ENCODE results near the gene B3GNT4. TPM values are rescaled to one million over a fixed set of nuclear protein-coding genes. Genes with fewer than 3 reads are reported as not detected.

B3GNT4 gene
- total and polyA plus RNA-seq, 2 donors (not counting 3 experiments of a cell fraction or from before 2014, with no cell fraction given): 0.11 to 0.31 TPM

GRCh38 chr12:122244565-122245371 is 41.3 kb downstream of the B3GNT4 start:
- no peak for DNase-seq (ENCODE audit: low read depth, low spot score)
- H3K36me3 ChIP-seq (ENCODE audit: control insufficient read depth in 2 of 2, extremely low read depth in 1 of 2, insufficient read depth in 2 of 2, low read length in 2 of 2): peaks cover 0 to 8% of the 10 kb centered on the region in 2 experiments
- TF ChIP-seq MYC (IDR thresholded peaks at IDR 0.05; ENCODE audit: low read depth, low read length) (no peak), CTCF (IDR thresholded peaks at IDR 0.05; ENCODE audit: extremely low read depth in 1 of 2, insufficient read depth in 1 of 2, low read depth in 1 of 2, low read length in 2 of 2) (no peak), FOS (IDR thresholded peaks at IDR 0.05; ENCODE audit: borderline replicate concordance, insufficient read depth, low read length) (no peak), GATA2 (IDR thresholded peaks at IDR 0.05; ENCODE audit: insufficient read depth, insufficient read length, low read depth, low read length) (no peak), EZH2 (IDR thresholded peaks at IDR 0.05; ENCODE audit: borderline replicate concordance, low read depth, low read length, severe bottlenecking) (no peak), POLR2AphosphoS5 (IDR thresholded peaks at IDR 0.05; ENCODE audit: insufficient read depth, low read depth, low read length) (no peak), POLR2A (IDR thresholded peaks at IDR 0.05; ENCODE audit: low read depth, low read length) (no peak), JUN (IDR thresholded peaks at IDR 0.05; ENCODE audit: borderline replicate concordance, insufficient read depth, insufficient read length, low read depth) (no peak)
- TF ChIP-seq, protein P1, sequence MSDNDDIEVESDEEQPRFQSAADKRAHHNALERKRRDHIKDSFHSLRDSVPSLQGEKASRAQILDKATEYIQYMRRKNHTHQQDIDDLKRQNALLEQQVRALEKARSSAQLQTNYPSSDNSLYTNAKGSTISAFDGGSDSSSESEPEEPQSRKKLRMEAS (IDR thresholded peaks at IDR 0.05; ENCODE audit: insufficient read depth, insufficient read length): no peak
- no peaks in the 10 kb centered on the region for H3K27me3 ChIP-seq (ENCODE audit: control insufficient read depth in 2 of 2, insufficient read depth in 2 of 2, low read length in 2 of 2)
- H3K4me1 ChIP-seq (ENCODE audit: control insufficient read depth, extremely low read depth, insufficient read depth, low read length): no peaks in the 10 kb centered on the region
- H3K4me3 ChIP-seq (replicated peaks in 1 of 3; ENCODE audit: insufficient read depth in 1 of 3, low read depth in 1 of 3, low read length in 3 of 3): no peak overlapping the region
- no peaks in the 10 kb centered on the region for H3K9me1 ChIP-seq (replicated peaks; ENCODE audit: control insufficient read depth, extremely low read depth, insufficient read depth, low read length)
- ChIA-PET POLR2A (no interaction called here), CTCF (interaction anchor here (0.5 to 1.3 kb wide), 2 partner anchors 33 to 174 kb away, joined by 3 to 5 read pairs; no protein-coding TSS in a partner anchor)
- no TSS peak for BruUV-seq (replicated peaks)
- H3K9me3 ChIP-seq (replicated peaks; ENCODE audit: control insufficient read depth, insufficient read depth, low read length): no peaks in the 10 kb centered on the region
- dilution Hi-C loops (cut with MboI; ENCODE audit: extremely low pct_ligation_motif_present, low sequenced_read_pairs) (no loop called here), intact Hi-C loops (cut with micrococcal nuclease) (no loop called here)
- no peak overlapping the region for H3K27ac ChIP-seq (ENCODE audit: insufficient read depth, low read depth, low read length)
- H3K79me2 ChIP-seq (ENCODE audit: control insufficient read depth, insufficient read depth, low read length): no peaks in the 10 kb centered on the region
- H3K4me2 ChIP-seq (ENCODE audit: insufficient read depth, low read length): no peak overlapping the region
- no peak overlapping the region for H2AFZ ChIP-seq (ENCODE audit: low read depth, low read length)
- no peak for FAIRE-seq
- H3K9ac ChIP-seq (replicated peaks; ENCODE audit: extremely low read depth, insufficient read depth, low read length): no peak overlapping the region
- H4K20me1 ChIP-seq (replicated peaks; ENCODE audit: control insufficient read depth, extremely low read depth, insufficient read depth, low read length): no peaks in the 10 kb centered on the region
